ENCODE measurements around the gene NATD1.

NATD1 gene

GRCh38 chr17:21189361-21189760, 63.8 kb downstream of the NATD1 start:
- no peak for DNase-seq

All from T-helper 2 cell (primary cell).